GM19025 (cell line): Measurements from ENCODE around the gene NUP62.
A peak's percentile ranks its signal among the peaks of the same experiment; 100 is the strongest.

ENCODE experiments used
- ATAC-seq: cut with Tn5 transposase; IDR thresholded peaks from one replicate; pipeline ENCODE4 v1.9.1; 2021; ENCODE audit warnings: mild to moderate bottlenecking, low read depth, moderate library complexity; ENCODE audit not compliant: unreplicated experiment

NUP62 gene

GRCh38 chr19:49884109-49884508 lies 45.2 kb downstream of the NUP62 start:
- ATAC-seq, result no peak

DNA sequence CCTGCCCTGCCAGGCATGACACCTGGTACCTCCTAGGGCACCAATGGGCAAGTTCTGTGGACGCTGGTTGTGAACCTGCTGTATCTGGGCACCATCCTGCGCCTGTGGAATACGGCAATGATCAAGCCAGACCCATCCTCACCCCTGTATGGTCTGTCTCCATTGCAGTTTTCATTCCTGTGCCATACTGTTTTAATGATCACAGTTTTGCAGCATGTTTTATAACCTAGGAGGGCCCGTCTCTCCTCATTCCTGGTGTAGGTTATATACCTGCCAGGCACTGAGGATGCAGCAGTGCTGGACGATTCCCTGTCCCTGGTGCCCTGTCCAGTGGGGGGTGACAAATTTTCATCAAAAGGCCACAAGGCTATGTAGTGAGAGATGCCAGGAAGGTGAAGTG lies 46.2 kb downstream of the NUP62 start:
- no peak for ATAC-seq

DNA sequence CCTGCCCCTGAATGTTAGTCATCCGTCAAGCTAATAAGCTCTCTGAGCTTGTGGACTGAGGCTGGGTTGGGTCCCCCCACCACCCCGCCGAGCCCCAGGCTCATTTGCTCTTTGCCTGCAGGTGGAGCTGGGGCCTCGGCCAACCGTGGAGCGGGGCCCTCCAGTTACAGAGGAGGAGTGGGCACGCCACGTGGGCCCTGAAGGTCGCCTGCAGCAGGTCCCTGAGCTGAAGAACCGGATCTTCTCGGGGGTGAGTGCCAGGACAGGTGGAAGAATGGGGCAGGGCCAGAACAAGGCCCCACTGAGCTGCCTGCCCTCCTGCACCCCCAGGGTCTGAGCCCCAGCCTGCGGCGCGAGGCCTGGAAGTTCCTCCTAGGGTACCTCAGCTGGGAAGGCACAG lies 46.7 kb downstream of the NUP62 start:
- no peak for ATAC-seq

DNA sequence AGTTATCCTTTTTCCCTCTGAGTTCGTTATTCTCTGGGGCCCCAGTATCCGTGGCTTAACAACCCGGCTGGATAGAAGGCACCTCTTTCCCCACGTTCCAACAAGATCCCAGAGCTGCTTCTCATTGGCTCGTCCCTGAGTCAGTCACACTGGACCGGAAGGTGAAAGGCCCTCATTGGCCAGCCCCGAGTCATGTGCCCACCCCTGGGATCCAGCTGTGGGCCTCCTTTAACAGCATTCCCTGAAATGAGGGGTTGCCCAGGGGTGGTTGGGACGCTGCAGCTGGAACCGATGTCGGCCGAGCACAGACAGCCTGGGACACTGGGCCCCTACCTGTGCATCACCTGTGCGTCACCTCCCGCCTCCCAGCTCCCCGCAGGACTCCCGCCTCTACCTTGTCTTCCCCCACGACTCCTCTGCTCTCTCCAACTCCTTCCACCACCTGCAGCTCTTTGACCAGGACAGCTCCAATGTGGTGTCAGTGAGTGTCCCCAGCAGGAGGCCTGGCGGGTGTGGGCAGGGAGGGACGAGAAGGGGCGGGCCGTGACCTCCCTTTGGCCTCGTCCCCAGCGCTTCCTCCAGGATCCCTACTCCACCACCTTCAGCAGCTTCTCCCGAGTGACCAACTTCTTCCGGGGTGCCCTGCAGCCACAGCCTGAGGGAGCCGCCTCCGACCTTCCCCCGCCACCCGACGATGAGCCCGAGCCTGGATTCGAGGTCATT lies 47.5 kb downstream of the NUP62 start:
- no peak for ATAC-seq

GRCh38 chr19:49881186-49881585 lies 48.1 kb downstream of the NUP62 start:
- ATAC-seq, result no peak

GRCh38 chr19:49880162-49880869 lies 49.0 kb downstream of the NUP62 start:
- ATAC-seq, result no peak

GRCh38 chr19:49879243-49879963 lies 49.9 kb downstream of the NUP62 start:
- no peak for ATAC-seq

DNA sequence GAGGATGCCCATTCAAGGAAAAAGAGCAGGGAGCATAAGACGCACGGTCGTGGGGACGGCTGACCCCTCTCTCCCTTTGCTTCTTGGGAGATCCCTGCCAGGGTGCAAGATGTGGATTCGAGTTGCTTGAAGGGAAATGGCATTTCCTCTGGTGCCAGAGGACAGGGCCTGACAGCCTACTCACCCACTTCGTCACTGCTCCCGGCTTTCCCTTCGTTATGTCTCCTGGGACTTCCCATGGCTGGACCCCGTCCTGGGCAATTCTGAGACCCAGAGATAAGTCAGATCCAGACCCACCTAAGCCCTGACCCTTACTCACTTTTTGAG lies 50.6 kb downstream of the NUP62 start:
- no peak for ATAC-seq

DNA sequence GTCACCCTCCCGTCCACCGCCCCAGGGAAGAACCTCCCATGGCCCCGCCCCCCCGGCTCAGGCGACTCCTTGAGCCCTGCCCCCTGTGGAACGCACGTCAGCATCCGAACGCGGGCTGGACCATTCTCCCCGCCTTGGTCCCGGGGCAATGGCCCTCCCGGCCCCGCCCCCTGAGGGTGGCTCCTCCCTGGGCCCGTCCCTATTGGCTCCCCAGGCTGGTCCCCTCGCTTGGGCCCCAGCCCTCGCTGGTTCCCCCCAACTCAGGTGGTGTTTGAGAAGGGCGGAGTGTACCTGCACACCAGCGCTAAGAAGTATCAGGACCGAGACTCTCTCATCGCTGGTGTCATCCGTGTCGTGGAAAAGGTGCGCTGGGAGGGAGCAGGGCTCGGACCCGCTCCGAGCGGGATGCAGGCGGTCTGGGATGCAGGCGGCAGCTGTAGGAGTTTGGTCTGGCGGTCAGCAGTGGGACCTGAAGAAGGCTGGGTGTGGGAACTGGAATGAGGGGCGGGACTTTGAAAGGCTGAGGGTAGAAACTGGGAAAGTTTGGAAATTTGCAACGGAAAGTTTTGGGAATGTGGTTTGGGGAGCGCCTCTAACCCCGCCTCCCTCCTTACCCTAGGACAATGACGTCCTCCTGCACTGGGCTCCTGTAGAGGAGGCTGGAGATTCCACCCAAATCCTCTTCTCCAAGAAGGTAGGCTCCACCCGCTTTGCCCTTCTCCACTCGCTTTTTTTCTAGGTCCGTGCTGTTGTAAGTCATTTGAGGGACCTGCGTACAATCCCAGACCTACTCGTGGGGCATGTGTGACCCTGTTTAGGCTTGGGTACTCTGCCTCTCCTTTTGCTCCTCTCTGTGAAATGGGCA lies 51.2 kb downstream of the NUP62 start:
- peak; percentile 45 for ATAC-seq

GRCh38 chr19:49877020-49877878 lies 52.1 kb downstream of the NUP62 start, which contains the start of the genes AKT1S1 and TBC1D17:
Gene AKT1S1, minus strand, starts transcription at chr19:49877355. Its CDS starts 4,060 bp downstream, at chr19:49873295.
Gene TBC1D17, plus strand, starts transcription at chr19:49877702. Its CDS starts 22 bp downstream, at chr19:49877724.
- ATAC-seq, result peak; percentile 54

DNA sequence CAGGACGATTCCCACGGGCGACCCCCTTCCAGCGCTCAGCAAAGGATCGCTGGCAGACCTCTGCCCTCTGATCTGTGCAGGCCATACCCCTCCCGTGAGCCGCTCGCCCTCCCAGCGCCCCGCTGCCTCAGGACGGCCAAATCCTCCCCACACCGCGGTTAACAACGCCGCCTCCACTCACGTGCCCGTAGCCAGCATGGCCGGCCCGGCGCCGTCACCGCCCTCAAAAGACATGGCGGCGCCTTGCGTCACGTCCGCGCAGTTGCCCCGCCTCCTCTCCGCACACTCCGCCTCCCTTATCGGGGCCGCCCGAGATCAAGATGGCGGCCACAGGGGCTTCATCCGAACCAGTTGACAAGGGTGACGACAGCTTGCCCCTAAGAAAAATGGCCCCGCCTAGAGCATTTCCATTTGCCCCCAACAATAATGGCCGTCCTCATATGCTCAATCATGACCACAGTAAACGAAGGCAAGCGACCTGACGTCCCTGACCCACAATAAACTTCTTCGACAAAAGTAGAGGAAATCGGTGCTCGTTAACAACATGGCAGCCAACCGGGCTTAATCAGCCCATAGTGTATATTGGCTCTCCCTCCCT lies 52.8 kb downstream of the NUP62 start:
- peak; percentile 38 for ATAC-seq

- no peak for ATAC-seq
These were observed 53.4 kb downstream of the NUP62 start for GRCh38 chr19:49875857-49876421.

DNA sequence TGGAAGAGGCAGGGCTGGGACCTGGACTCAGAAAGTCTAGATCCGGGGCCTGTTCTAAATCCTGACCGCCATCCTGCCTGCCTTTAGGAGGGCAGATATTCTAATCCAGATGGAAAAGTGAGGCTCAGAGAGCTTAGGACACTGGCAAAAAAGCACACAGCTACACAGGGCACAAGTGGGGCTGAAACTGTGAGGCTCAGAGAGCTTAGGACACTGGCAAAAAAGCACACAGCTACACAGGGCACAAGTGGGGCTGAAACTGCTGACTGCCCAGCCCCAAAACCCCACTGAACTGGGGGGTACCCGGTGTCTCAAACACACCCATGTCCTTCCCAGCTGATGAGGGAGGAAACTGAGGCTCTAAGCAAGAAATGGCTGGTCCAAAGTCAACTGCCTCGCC lies 54.1 kb downstream of the NUP62 start:
- no peak for ATAC-seq

DNA sequence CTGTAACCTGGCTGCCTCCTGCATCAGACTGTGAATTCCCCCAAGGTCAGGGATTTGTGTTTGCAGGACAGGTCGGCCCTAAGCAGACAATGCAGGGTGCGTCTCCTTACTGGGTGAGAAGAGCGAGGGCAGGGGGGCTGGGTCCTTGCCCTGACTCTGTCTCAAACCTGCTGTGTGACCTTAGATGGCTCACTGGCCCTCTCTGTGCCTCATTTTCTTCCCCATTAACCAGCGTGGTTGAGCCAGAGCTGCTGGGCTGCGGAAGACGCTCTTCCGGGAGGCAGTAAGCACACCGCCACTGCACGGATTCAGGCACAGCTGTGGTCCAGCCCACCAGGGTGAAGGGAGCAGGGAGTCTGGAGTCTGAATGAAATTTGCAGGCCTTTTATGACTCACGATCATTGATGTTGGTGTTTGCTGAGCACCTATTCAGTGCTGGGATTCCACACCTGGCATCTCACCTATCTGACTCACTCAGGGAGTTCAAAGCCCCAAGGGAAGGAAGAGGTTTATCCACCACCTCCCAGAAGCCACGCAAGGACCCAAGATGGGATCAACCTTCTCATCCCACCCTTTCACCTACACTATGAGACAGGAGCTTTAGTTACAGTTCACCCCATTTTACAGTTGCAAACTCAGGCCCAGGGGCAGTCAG lies 54.7 kb downstream of the NUP62 start:
- no peak for ATAC-seq

DNA sequence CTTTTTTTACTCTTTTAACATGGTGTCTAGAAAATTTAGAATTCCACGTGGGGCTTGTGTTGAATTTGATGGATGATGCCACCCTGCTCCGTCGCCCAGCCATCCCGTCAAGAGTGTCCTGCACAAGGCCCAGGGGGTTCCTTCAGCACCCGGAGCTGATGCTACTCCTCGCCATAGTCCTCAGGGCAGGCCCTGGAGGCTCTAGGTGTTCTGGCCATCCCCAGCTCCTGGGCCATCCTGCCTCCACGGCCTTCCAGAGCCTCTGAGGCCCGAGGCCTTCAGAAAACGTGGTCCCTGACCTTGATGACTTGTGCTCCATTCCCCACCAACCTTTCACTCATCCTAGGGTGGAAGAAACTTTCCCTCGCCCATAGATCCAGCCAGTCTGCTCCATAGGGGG lies 55.5 kb downstream of the NUP62 start:
- no peak for ATAC-seq

GRCh38 chr19:49873129-49873521 lies 56.2 kb downstream of the NUP62 start:
- no peak for ATAC-seq

DNA sequence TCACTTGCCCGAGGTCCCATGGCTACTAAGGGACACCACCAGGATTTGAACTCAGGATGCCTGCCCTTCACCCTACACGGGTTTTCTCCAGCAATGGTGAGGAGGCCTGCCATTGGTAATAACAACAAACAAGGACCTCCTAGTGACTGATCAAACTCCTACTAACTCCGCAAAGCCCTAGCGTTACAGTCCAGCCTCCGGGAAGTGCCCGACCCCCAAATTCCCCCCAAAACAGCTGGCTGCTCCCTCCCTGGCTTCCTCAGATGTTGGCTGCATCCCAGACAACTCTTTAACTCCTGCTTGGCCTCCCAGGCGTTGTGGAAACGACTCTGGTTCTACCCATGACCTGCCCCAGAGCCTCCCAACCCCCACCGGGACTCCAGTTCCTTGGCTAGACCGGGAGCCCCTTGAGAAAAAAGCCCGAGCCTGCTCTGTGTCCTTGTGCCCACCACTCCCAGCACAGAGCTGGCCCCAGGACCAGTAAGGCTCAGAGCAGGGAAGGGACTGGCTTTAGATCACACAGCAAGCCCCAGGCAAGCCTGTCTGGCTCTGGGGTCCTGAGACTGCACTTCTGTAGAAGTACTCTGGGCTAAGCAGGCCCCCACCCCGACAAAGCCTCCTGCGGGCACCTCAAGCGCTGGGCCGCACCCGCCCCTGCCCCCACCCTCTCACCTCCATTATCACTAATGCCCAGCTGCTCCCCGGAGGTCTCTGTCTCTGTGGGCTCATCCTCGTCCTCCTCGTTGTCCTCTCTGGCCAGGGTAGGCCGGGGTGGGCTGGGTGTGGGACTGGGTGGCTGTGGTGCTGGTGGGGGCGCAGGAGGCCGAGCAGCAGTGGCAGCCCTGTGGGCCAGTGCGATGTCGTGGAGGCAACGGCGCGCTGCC lies 56.8 kb downstream of the NUP62 start:
- ATAC-seq, result no peak
